Type B pancreatic cell (in vitro differentiated cells): ENCODE data around the gene SPATA2. TPM values are rescaled to one million over a fixed set of nuclear protein-coding genes. Genes with fewer than 3 reads are reported as not detected.

Source experiments
- DNase-seq: peaks from one replicate; pipeline ENCODE4 v3.0.0; 2021; ENCODE audit warnings: mixed read lengths; ENCODE audit not compliant: unreplicated experiment; ENCODE audit errors: extremely low spot score
- H3K27ac Mint-ChIP-seq: 2 replicates; pipeline ENCODE4 v1.8.0; 2021; ENCODE audit warnings: mild to moderate bottlenecking, mixed read lengths
- H3K27me3 Mint-ChIP-seq: 2 replicates; pipeline ENCODE4 v1.8.0; 2021; ENCODE audit warnings: mixed read lengths
- H3K36me3 Mint-ChIP-seq: 2 replicates; pipeline ENCODE4 v1.8.0; 2021; ENCODE audit warnings: mixed read lengths
- H3K4me1 Mint-ChIP-seq: one replicate; pipeline ENCODE4 v1.8.0; 2021; ENCODE audit warnings: mixed read lengths; ENCODE audit not compliant: unreplicated experiment
- H3K4me3 Mint-ChIP-seq: 2 replicates; pipeline ENCODE4 v1.8.0; 2021; ENCODE audit warnings: mild to moderate bottlenecking, mixed read lengths
- H3K9me3 Mint-ChIP-seq: 2 replicates; pipeline ENCODE4 v1.8.0; 2021; ENCODE audit warnings: mixed read lengths
- total RNA-seq: library from RNA; stranded (reverse); gene quantifications from 2 replicates; pipeline ENCODE4 v1.2.1, GENCODE V29; 2021; ENCODE audit warnings: low replicate concordance
- TF ChIP-seq, protein P1 (sequence below): fragments of 200-600 bp; sonication (generic); conservative IDR thresholded peaks from 2 replicates; pipeline ENCODE4 v1.5.0; 2021; ENCODE audit warnings: antibody characterized with exemption, mild to moderate bottlenecking

Gene SPATA2
- total RNA-seq, 1 donor from 2014 or later = 9.2 TPM

- H3K27me3 Mint-ChIP-seq = no peaks in the 10 kb centered on the region
- TF ChIP-seq, protein P1, sequence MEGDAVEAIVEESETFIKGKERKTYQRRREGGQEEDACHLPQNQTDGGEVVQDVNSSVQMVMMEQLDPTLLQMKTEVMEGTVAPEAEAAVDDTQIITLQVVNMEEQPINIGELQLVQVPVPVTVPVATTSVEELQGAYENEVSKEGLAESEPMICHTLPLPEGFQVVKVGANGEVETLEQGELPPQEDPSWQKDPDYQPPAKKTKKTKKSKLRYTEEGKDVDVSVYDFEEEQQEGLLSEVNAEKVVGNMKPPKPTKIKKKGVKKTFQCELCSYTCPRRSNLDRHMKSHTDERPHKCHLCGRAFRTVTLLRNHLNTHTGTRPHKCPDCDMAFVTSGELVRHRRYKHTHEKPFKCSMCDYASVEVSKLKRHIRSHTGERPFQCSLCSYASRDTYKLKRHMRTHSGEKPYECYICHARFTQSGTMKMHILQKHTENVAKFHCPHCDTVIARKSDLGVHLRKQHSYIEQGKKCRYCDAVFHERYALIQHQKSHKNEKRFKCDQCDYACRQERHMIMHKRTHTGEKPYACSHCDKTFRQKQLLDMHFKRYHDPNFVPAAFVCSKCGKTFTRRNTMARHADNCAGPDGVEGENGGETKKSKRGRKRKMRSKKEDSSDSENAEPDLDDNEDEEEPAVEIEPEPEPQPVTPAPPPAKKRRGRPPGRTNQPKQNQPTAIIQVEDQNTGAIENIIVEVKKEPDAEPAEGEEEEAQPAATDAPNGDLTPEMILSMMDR = no peak
- H3K4me3 Mint-ChIP-seq = no peak overlapping the region
- no peak for DNase-seq
- no peak overlapping the region for H3K27ac Mint-ChIP-seq
- no peaks in the 10 kb centered on the region for H3K36me3 Mint-ChIP-seq
- H3K4me1 Mint-ChIP-seq = peaks cover 38% of the 10 kb centered on the region
- H3K9me3 Mint-ChIP-seq = no peaks in the 10 kb centered on the region
These were observed 21.3 kb downstream of the SPATA2 start for GRCh38 chr20:49894073-49894470.

DNA sequence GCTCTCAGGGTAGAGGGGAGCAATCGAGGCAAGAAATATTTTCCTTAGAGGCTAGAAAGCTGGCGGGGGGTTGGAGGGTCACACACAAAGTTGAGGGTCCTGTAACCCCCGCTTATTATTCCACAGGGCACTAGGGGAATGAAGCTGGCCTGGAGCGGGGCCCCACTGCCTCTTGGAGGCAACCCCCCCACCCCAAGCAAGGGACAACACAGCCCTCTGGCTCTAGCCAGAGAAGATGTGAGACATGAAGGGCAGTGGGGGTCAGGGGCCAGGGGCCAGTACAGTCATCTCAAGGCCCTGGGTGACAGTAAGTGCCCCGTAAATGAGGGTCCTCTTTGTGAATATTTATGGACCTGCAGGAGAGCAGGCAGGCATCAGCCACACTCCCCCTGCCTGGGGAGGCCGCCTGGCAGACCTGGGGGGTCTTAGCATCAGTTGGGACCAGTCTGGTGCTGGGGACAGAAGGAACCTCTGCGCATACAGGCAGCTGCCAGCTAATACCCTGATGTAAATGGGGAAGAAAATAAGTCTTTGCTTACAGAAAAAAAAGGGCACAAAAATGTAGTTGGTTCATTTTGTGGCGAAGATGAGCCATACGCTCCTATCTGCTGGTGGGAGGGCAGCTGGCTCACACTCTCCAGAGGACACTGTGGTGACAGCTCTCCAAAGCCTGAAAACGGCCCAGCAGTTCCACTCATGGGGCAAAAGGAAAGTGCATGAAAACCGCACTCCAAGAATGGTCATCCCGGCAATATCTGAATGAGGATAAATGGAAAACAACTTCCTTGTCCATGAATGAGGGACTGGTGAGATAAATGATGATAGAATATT lies 21.9 kb downstream of the SPATA2 start:
- Mint-ChIP-seq H3K4me1 (peaks cover 43% of the 10 kb centered on the region), H3K27ac (no peak overlapping the region), H3K4me3 (no peak overlapping the region), H3K9me3 (no peaks in the 10 kb centered on the region), H3K27me3 (no peaks in the 10 kb centered on the region), H3K36me3 (peaks cover under 1% of the 10 kb centered on the region)
- no peak for DNase-seq
- TF ChIP-seq, protein P1 = no peak

DNA sequence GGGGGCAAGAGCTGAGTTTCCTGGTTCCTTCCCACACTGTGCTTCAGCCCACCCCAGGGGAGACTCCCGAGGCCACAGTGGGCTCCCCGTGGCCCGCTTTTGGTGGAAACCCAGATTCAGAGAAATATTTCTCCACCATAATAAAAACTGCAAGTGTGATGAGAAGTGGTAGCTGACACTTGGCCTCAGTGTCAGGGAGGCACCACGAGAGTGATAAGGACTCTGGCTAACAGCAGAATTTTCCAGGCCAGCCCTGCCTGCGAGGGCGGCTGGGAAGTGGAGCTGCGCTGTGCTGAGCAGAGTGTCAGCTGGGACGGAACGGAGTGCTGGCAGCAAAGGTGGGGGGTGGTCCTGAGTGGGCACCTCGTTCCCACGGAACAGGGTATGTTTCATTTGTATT lies 22.5 kb downstream of the SPATA2 start:
- TF ChIP-seq, protein P1 = no peak
- DNase-seq = no peak
- no peak overlapping the region for H3K4me3 Mint-ChIP-seq
- H3K36me3 Mint-ChIP-seq = peaks cover 4% of the 10 kb centered on the region
- no peaks in the 10 kb centered on the region for H3K27me3 Mint-ChIP-seq
- H3K27ac Mint-ChIP-seq = peak overlapping the region; percentile 12
- H3K9me3 Mint-ChIP-seq = no peaks in the 10 kb centered on the region
- peaks cover 47% of the 10 kb centered on the region for H3K4me1 Mint-ChIP-seq

DNA sequence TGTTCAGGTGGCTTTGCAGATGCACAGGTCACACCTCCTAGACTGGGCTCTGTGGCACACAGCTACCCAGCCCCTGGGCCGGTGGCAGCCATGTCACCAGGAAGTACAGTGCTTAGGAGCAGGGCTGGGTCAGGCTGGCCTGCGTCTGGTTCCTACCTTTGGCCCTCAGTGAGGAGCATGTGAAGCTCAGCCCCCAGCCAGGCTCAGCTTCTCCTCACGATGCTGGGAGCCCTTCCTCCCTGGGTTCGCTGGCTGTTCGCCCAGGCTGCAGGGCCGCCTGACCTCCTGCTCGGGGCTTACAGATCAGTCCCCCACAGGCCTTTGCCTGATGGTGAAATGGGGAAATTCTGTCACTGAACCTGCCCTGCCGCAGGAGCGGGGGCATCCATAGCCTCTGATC lies 23.1 kb downstream of the SPATA2 start:
- TF ChIP-seq, protein P1 = no peak
- Mint-ChIP-seq H3K4me3 (no peak overlapping the region), H3K27me3 (no peaks in the 10 kb centered on the region), H3K36me3 (peaks cover 4% of the 10 kb centered on the region), H3K4me1 (peaks cover 52% of the 10 kb centered on the region), H3K9me3 (no peaks in the 10 kb centered on the region), H3K27ac (peak overlapping the region; percentile 12)
- no peak for DNase-seq

GRCh38 chr20:49891476-49892110 lies 23.7 kb downstream of the SPATA2 start:
- Mint-ChIP-seq H3K27ac (no peak overlapping the region), H3K4me3 (no peak overlapping the region), H3K4me1 (peaks cover 58% of the 10 kb centered on the region), H3K27me3 (no peaks in the 10 kb centered on the region), H3K9me3 (no peaks in the 10 kb centered on the region), H3K36me3 (peaks cover 4% of the 10 kb centered on the region)
- TF ChIP-seq, protein P1 = no peak
- no peak for DNase-seq
